HCT116 (cell line): Measurements from ENCODE around the gene IGF2R. TPM values are rescaled to one million over a fixed set of nuclear protein-coding genes. Genes with fewer than 3 reads are reported as not detected.

Experiments
- ATAC-seq: fragments of 200-7000 bp; cut with Tn5 transposase; 2 replicates; pipeline ENCODE4 v1.9.1; 2020; ENCODE audit warnings: mild to moderate bottlenecking, moderate library complexity
- BruUV-seq: library from RNA; stranded (reverse); fragments of 400-500 nt; replicated peaks from 2 replicates; lab custom pipeline; 2021; lab: Mats Ljungman, UMichigan
- CTCF ChIA-PET: fragments of 300-600 bp; sonication (Branson Sonifier 250); formaldehyde crosslinking; loops from one replicate; lab custom pipeline; 2021; ENCODE audit warnings: antibody characterized with exemption; lab: Charles Lee
- POLR2A ChIA-PET: fragments of 300-600, 350-600 bp; sonication (Branson Sonifier 250); formaldehyde crosslinking; loops from one replicate; lab custom pipeline; 2021; ENCODE audit warnings: antibody characterized with exemption; lab: Charles Lee
- RAD21 ChIA-PET, 2 experiments: fragments of 300-600 bp; sonication (Branson Sonifier 250); formaldehyde crosslinking; loops; one replicate each; lab custom pipeline; 2023; ENCODE audit warnings: low total read pairs in 2 of 2; ENCODE audit not compliant: uncharacterized antibody in 2 of 2, unreplicated experiment in 2 of 2, low non-redundant PET in 1 of 2; lab: Charles Lee
- DNase-seq: peaks from one replicate; pipeline ENCODE4 v3.0.0-alpha.2; 2010; ENCODE audit warnings: low read depth, low spot score
- H2AFZ ChIP-seq: fragments of 200-600 bp; shearing (Covaris generic), sonication (generic); 2 replicates; pipeline ENCODE4 v1.6.1; 2017; ENCODE audit warnings: low read depth, mixed run types, mixed read lengths, antibody characterized with exemption, low read length; ENCODE audit not compliant: poor library complexity, severe bottlenecking
- H3K27ac ChIP-seq: 2 replicates; pipeline ENCODE4 v1.5.1; 2012; ENCODE audit warnings: low read depth, low read length
- H3K27me3 ChIP-seq: fragments of 200-600 bp; sonication (generic); 2 replicates; pipeline ENCODE4 v1.6.1; 2016; ENCODE audit warnings: mixed run types, low read length, mixed read lengths; ENCODE audit not compliant: insufficient read depth
- H3K36me3 ChIP-seq, 2 experiments: fragments of 200-500 bp in 1 of 2; fragments of 200-600 bp in 1 of 2; sonication (Bioruptor generic) in 1 of 2; sonication (generic) in 1 of 2; 2 replicates each; pipeline versions ENCODE4 v1.5.1 to v1.6.1; 2014 to 2016; ENCODE audit warnings: low read length in 2 of 2, inconsistent platforms in 1 of 2, mixed read lengths in 1 of 2, mixed run types in 1 of 2; ENCODE audit not compliant: insufficient read depth in 2 of 2, control insufficient read depth in 1 of 2
- H3K4me1 ChIP-seq, 2 experiments: fragments of 200-600 bp in 1 of 2; sonication (generic) in 1 of 2; 2 replicates each; pipeline versions ENCODE4 v1.5.1 to v1.6.1; 2012 to 2017; ENCODE audit warnings: low read length in 2 of 2, inconsistent platforms in 1 of 2, mild to moderate bottlenecking in 1 of 2, mixed read lengths in 1 of 2, mixed run types in 1 of 2, moderate library complexity in 1 of 2; ENCODE audit not compliant: insufficient read depth in 2 of 2, control insufficient read depth in 1 of 2
- H3K4me2 ChIP-seq: fragments of 200-600 bp; sonication (generic); 2 replicates; pipeline ENCODE4 v1.6.1; 2017; ENCODE audit warnings: mixed run types, low read length, mixed read lengths
- H3K4me3 ChIP-seq, 2 experiments: fragments of 200-600 bp in 1 of 2; sonication (generic) in 1 of 2; replicated peaks in 1 of 2; 2 replicates each; pipeline ENCODE4 v1.5.1; 2011 to 2016; ENCODE audit warnings: low read length in 2 of 2, control low read depth in 1 of 2, low read depth in 1 of 2, mild to moderate bottlenecking in 1 of 2, mixed read lengths in 1 of 2, mixed run types in 1 of 2
- H3K79me2 ChIP-seq: fragments of 200-600 bp; sonication (generic); 2 replicates; pipeline ENCODE4 v1.6.1; 2017; ENCODE audit warnings: mild to moderate bottlenecking, mixed run types, low read length, moderate library complexity, mixed read lengths; ENCODE audit not compliant: insufficient read depth
- H3K9ac ChIP-seq: fragments of 200-600 bp; sonication (generic); 2 replicates; pipeline ENCODE4 v1.6.1; 2016; ENCODE audit warnings: low read length, mixed read lengths
- H3K9me2 ChIP-seq: fragments of 200-600 bp; sonication (generic), shearing (Covaris generic); 2 replicates; pipeline ENCODE4 v1.6.1; 2017; ENCODE audit warnings: mixed run types, mild to moderate bottlenecking, moderate library complexity; ENCODE audit not compliant: insufficient read depth
- H3K9me3 ChIP-seq, 2 experiments: fragments of 200-500 bp in 1 of 2; fragments of 200-600 bp in 1 of 2; sonication (Bioruptor generic) in 1 of 2; sonication (generic) in 1 of 2; 2 replicates each; pipeline ENCODE4 v1.6.1; 2014 to 2017; ENCODE audit warnings: low read length in 2 of 2, mixed read lengths in 2 of 2, inconsistent platforms in 1 of 2, low read depth in 1 of 2, mild to moderate bottlenecking in 1 of 2, mixed run types in 1 of 2, moderate library complexity in 1 of 2; ENCODE audit not compliant: control insufficient read depth in 1 of 2, insufficient read depth in 1 of 2
- H4K20me1 ChIP-seq: fragments of 200-600 bp; sonication (generic), shearing (Covaris generic); 2 replicates; pipeline ENCODE4 v1.6.1; 2017; ENCODE audit warnings: mixed run types, mild to moderate bottlenecking, moderate library complexity; ENCODE audit not compliant: insufficient read depth
- ATF3 ChIP-seq: IDR thresholded peaks from 2 replicates; pipeline ENCODE4 v1.6.1; 2012
- CBX3 ChIP-seq: IDR thresholded peaks from 2 replicates; pipeline ENCODE4 v1.6.1; 2012; ENCODE audit warnings: low read depth
- CEBPB ChIP-seq: IDR thresholded peaks from 2 replicates; pipeline ENCODE4 v1.6.1; 2012; ENCODE audit warnings: low read depth
- EGR1 ChIP-seq: IDR thresholded peaks from 2 replicates; pipeline ENCODE4 v1.6.1; 2012; ENCODE audit warnings: low read depth
- ELF1 ChIP-seq: IDR thresholded peaks from 2 replicates; pipeline ENCODE4 v1.6.1; 2012; ENCODE audit warnings: low read depth, borderline replicate concordance
- EZH2phosphoT487 ChIP-seq: fragments of 200-600 bp; IDR thresholded peaks from 2 replicates; pipeline ENCODE4 v1.6.1; 2018; ENCODE audit warnings: antibody characterized with exemption, borderline replicate concordance
- RAD21 ChIP-seq: IDR thresholded peaks from 2 replicates; pipeline ENCODE4 v1.6.1; 2012; ENCODE audit warnings: low read depth, mild to moderate bottlenecking
- SRF ChIP-seq: IDR thresholded peaks from 2 replicates; pipeline ENCODE4 v1.6.1; 2012; ENCODE audit warnings: low read depth
- YY1 ChIP-seq: IDR thresholded peaks from 2 replicates; pipeline ENCODE4 v1.6.1; 2011; ENCODE audit warnings: low read length, low read depth, moderate library complexity, mild to moderate bottlenecking; ENCODE audit not compliant: insufficient replicate concordance; ENCODE audit errors: extremely low read depth
- ZFX ChIP-seq: fragments of 450-650 bp; IDR thresholded peaks from 2 replicates; pipeline ENCODE4 v1.6.1; 2017
- intact Hi-C: fragments of 100-400 bp; cut with micrococcal nuclease; formaldehyde crosslinking; loops from 2 replicates; pipeline ENCODE4 v1.10.0; 2022
- total RNA-seq: library from RNA; stranded (reverse); gene quantifications from one replicate; pipeline ENCODE4 v1.2.1, GENCODE V29; 2021; ENCODE audit not compliant: unreplicated experiment
- TF ChIP-seq, protein P1 (sequence below), 3 experiments: fragments of 200-600 bp in 1 of 3; sonication (generic) in 1 of 3; IDR thresholded peaks in 2 of 3; conservative IDR thresholded peaks in 1 of 3; 2 replicates each; pipeline ENCODE4 v1.5.1; 2012 to 2017; ENCODE audit warnings: low read depth in 2 of 3, low read length in 2 of 3, antibody characterized with exemption in 1 of 3, borderline replicate concordance in 1 of 3, control low read depth in 1 of 3, mild to moderate bottlenecking in 1 of 3, mixed read lengths in 1 of 3, mixed run types in 1 of 3, moderate library complexity in 1 of 3; ENCODE audit not compliant: insufficient read depth in 1 of 3

Gene IGF2R
- total RNA-seq, 1 experiment from 2014 or later = 37.0 TPM

GRCh38 chr6:159943968-159944598, 24.8 kb upstream of the IGF2R start:
- no peak overlapping the region for H3K27ac ChIP-seq
- H3K9me2 ChIP-seq = no peaks in the 10 kb centered on the region
- no peak overlapping the region for H3K9ac ChIP-seq
- no peaks in the 10 kb centered on the region for H3K79me2 ChIP-seq
- no peaks in the 10 kb centered on the region for H3K36me3 ChIP-seq
- H4K20me1 ChIP-seq = no peaks in the 10 kb centered on the region
- H3K4me2 ChIP-seq = no peak overlapping the region
- no peak for TF ChIP-seq SRF
- TF ChIP-seq ATF3 = no peak
- TF ChIP-seq ELF1 = no peak
- TF ChIP-seq CEBPB = no peak
- no peak for TF ChIP-seq EGR1
- TF ChIP-seq EZH2phosphoT487 = no peak
- no peak for TF ChIP-seq CBX3
- TF ChIP-seq ZFX = no peak
- TF ChIP-seq, protein P1, sequence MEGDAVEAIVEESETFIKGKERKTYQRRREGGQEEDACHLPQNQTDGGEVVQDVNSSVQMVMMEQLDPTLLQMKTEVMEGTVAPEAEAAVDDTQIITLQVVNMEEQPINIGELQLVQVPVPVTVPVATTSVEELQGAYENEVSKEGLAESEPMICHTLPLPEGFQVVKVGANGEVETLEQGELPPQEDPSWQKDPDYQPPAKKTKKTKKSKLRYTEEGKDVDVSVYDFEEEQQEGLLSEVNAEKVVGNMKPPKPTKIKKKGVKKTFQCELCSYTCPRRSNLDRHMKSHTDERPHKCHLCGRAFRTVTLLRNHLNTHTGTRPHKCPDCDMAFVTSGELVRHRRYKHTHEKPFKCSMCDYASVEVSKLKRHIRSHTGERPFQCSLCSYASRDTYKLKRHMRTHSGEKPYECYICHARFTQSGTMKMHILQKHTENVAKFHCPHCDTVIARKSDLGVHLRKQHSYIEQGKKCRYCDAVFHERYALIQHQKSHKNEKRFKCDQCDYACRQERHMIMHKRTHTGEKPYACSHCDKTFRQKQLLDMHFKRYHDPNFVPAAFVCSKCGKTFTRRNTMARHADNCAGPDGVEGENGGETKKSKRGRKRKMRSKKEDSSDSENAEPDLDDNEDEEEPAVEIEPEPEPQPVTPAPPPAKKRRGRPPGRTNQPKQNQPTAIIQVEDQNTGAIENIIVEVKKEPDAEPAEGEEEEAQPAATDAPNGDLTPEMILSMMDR (IDR thresholded peaks at IDR 0.05 in 2 of 3, conservative IDR thresholded peaks at IDR 0.05 in 1 of 3; ENCODE audit: borderline replicate concordance in 1 of 3, insufficient read depth in 1 of 3, low read depth in 2 of 3, low read length in 2 of 3) = no peak
- TF ChIP-seq YY1 = no peak
- no peak for TF ChIP-seq RAD21
- H3K9me3 ChIP-seq = peaks cover 0 to 5% of the 10 kb centered on the region in 2 experiments; a peak in 2 of 4 replicates
- H3K4me1 ChIP-seq = no peaks in the 10 kb centered on the region
- POLR2A ChIA-PET = no interaction called here
- DNase-seq (no peak), ATAC-seq (no peak)
- H3K27me3 ChIP-seq = no peaks in the 10 kb centered on the region
- H3K4me3 ChIP-seq = no peak overlapping the region
- no peak overlapping the region for H2AFZ ChIP-seq
- RAD21 ChIA-PET = no interaction called here
- CTCF ChIA-PET = no interaction called here
- BruUV-seq = no TSS peak
- intact Hi-C loops = no loop called here
